ELF-1 (cell line): ENCODE results near the gene TFB1M.

Experiments used
- DNase-seq: peaks from one replicate; pipeline ENCODE4 v3.0.0-alpha.2; 2016; ENCODE audit warnings: low read depth, low spot score

Gene TFB1M

GRCh38 chr6:155207223-155207622 lies 107.1 kb downstream of the TFB1M start:
- DNase-seq, result no peak
